ENCODE measurements around the gene HIF1A. TPM values are rescaled to one million over a fixed set of nuclear protein-coding genes. Genes with fewer than 3 reads are reported as not detected.

HIF1A gene
- total and polyA plus RNA-seq, 4 donors: 15.4 to 79.2 (median 34.8) TPM

GRCh38 chr14:61716956-61717355 is 21.6 kb downstream of the HIF1A start:
- peaks cover under 1 to 4% (median 3%) of the 10 kb centered on the region in 4 donors for H3K36me3 ChIP-seq (ENCODE audit: control insufficient read depth in 4 of 4, insufficient read depth in 3 of 4, low read depth in 1 of 4, low read length in 3 of 4)
- TF ChIP-seq CTCF (IDR thresholded peaks at IDR 0.05; ENCODE audit: low read depth, low read length, missing input control) (no peak), HNF4G (IDR thresholded peaks at IDR 0.05) (no peak), JUND (IDR thresholded peaks at IDR 0.05) (no peak), SP1 (IDR thresholded peaks at IDR 0.05) (no peak), YY1 (IDR thresholded peaks at IDR 0.05) (no peak), HNF4A (conservative IDR thresholded peaks at IDR 0.05) (no peak), RXRA (IDR thresholded peaks at IDR 0.05) (no peak), MAX (IDR thresholded peaks at IDR 0.05) (no peak), GABPA (IDR thresholded peaks at IDR 0.05 in 1 of 2, conservative IDR thresholded peaks at IDR 0.05 in 1 of 2) (no peak), TAF1 (conservative IDR thresholded peaks at IDR 0.05) (no peak), FOXA1 (IDR thresholded peaks at IDR 0.05) (no peak), EGR1 (IDR thresholded peaks at IDR 0.05; ENCODE audit: low read depth in 2 of 2) (no peak), RAD21 (IDR thresholded peaks at IDR 0.05) (no peak)
- TF ChIP-seq, protein P1, sequence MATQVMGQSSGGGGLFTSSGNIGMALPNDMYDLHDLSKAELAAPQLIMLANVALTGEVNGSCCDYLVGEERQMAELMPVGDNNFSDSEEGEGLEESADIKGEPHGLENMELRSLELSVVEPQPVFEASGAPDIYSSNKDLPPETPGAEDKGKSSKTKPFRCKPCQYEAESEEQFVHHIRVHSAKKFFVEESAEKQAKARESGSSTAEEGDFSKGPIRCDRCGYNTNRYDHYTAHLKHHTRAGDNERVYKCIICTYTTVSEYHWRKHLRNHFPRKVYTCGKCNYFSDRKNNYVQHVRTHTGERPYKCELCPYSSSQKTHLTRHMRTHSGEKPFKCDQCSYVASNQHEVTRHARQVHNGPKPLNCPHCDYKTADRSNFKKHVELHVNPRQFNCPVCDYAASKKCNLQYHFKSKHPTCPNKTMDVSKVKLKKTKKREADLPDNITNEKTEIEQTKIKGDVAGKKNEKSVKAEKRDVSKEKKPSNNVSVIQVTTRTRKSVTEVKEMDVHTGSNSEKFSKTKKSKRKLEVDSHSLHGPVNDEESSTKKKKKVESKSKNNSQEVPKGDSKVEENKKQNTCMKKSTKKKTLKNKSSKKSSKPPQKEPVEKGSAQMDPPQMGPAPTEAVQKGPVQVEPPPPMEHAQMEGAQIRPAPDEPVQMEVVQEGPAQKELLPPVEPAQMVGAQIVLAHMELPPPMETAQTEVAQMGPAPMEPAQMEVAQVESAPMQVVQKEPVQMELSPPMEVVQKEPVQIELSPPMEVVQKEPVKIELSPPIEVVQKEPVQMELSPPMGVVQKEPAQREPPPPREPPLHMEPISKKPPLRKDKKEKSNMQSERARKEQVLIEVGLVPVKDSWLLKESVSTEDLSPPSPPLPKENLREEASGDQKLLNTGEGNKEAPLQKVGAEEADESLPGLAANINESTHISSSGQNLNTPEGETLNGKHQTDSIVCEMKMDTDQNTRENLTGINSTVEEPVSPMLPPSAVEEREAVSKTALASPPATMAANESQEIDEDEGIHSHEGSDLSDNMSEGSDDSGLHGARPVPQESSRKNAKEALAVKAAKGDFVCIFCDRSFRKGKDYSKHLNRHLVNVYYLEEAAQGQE (IDR thresholded peaks at IDR 0.05): no peak
- TF ChIP-seq, protein P2, sequence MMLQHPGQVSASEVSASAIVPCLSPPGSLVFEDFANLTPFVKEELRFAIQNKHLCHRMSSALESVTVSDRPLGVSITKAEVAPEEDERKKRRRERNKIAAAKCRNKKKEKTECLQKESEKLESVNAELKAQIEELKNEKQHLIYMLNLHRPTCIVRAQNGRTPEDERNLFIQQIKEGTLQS (IDR thresholded peaks at IDR 0.05): no peak
- TF ChIP-seq, protein P3, sequence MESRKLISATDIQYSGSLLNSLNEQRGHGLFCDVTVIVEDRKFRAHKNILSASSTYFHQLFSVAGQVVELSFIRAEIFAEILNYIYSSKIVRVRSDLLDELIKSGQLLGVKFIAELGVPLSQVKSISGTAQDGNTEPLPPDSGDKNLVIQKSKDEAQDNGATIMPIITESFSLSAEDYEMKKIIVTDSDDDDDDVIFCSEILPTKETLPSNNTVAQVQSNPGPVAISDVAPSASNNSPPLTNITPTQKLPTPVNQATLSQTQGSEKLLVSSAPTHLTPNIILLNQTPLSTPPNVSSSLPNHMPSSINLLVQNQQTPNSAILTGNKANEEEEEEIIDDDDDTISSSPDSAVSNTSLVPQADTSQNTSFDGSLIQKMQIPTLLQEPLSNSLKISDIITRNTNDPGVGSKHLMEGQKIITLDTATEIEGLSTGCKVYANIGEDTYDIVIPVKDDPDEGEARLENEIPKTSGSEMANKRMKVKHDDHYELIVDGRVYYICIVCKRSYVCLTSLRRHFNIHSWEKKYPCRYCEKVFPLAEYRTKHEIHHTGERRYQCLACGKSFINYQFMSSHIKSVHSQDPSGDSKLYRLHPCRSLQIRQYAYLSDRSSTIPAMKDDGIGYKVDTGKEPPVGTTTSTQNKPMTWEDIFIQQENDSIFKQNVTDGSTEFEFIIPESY (IDR thresholded peaks at IDR 0.05): no peak
- no peak overlapping the region for H3K27ac ChIP-seq (ENCODE audit: low read depth in 1 of 2, low read length in 2 of 2)
- no peak overlapping the region for H3K4me3 ChIP-seq (ENCODE audit: low read depth in 1 of 3, low read length in 3 of 3)
- WGBS: 68% methylated on average over 1 of the region's 1 CpG
- DNase-seq (ENCODE audit: low spot score): no peak
- no peaks in the 10 kb centered on the region for H3K9me3 ChIP-seq (ENCODE audit: control insufficient read depth in 4 of 4, low read length in 3 of 4)
- H3K4me1 ChIP-seq (ENCODE audit: control insufficient read depth in 4 of 4, insufficient read depth in 4 of 4, low read length in 3 of 4): peaks cover 8 to 34% (median 30%) of the 10 kb centered on the region in 4 donors
- no peaks in the 10 kb centered on the region for H3K27me3 ChIP-seq (ENCODE audit: control insufficient read depth in 4 of 4, insufficient read depth in 4 of 4, low read length in 3 of 4)
- no peak overlapping the region for H3K9ac ChIP-seq (ENCODE audit: low read depth in 1 of 2, low read length in 2 of 2)

DNA sequence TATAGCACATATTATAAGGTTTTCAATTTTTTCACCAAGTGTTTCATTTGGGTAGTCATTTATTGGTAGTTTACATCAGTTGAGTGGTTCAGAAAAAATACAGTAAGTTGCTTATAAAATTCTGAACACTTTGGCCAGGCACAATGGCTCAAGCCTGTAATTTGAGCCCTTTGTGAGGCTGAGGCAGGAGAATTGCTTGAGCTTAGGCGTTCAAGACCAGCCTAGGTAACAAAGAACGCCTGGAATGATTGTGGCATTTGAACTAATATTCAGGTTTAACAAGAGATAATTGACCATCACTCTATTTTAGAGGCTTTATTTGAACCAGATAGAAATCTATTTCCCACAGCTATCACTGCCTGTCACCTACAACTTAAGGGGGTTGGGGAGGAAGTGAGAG is 22.7 kb downstream of the HIF1A start:
- H3K9me3 ChIP-seq (ENCODE audit: control insufficient read depth in 4 of 4, low read length in 3 of 4): no peaks in the 10 kb centered on the region
- H3K36me3 ChIP-seq (ENCODE audit: control insufficient read depth in 4 of 4, insufficient read depth in 3 of 4, low read depth in 1 of 4, low read length in 3 of 4): peaks cover 2 to 9% (median 5%) of the 10 kb centered on the region in 4 donors
- H3K4me1 ChIP-seq (ENCODE audit: control insufficient read depth in 4 of 4, insufficient read depth in 4 of 4, low read length in 3 of 4): peaks cover 5 to 27% (median 24%) of the 10 kb centered on the region in 4 donors
- no peak overlapping the region for H3K4me3 ChIP-seq (ENCODE audit: low read depth in 1 of 3, low read length in 3 of 3)
- no peak for DNase-seq (ENCODE audit: low spot score)
- H3K27me3 ChIP-seq (ENCODE audit: control insufficient read depth in 4 of 4, insufficient read depth in 4 of 4, low read length in 3 of 4): no peaks in the 10 kb centered on the region
- no peak overlapping the region for H3K27ac ChIP-seq (ENCODE audit: low read depth in 1 of 2, low read length in 2 of 2)
- 93% methylated on average over 2 of the region's 2 CpGs for WGBS
- H3K9ac ChIP-seq (ENCODE audit: low read depth in 1 of 2, low read length in 2 of 2): no peak overlapping the region
- no peak for TF ChIP-seq JUND (IDR thresholded peaks at IDR 0.05)

All from liver (tissue), 9 donors.